ENCODE data around the gene INPP4B.

- TF ChIP-seq POLR2A (IDR thresholded peaks at IDR 0.05) (no peak), CTCF (IDR thresholded peaks at IDR 0.05) (no peak)
These were observed 306.2 kb downstream of the INPP4B start for GRCh38 chr4:142539796-142540482.

All from testis (tissue), 2 donors.